HepG2 (cell line): Measurements from ENCODE around the gene SDC4. TPM values are rescaled to one million over a fixed set of nuclear protein-coding genes. Genes with fewer than 3 reads are reported as not detected.
A peak's percentile ranks its signal among the peaks of the same experiment; 100 is the strongest.

Source experiments
- BHLHE40 ChIP-seq: IDR thresholded peaks from 2 replicates; pipeline ENCODE4 v1.6.1; 2011; ENCODE audit warnings: low read length, improper control_type of control experiment
- CTCF ChIP-seq: sonication (generic); formaldehyde crosslinking; IDR thresholded peaks from 2 replicates; pipeline ENCODE4 v1.5.0; 2020; ENCODE audit warnings: mild to moderate bottlenecking, missing genetic modification reagents, moderate library complexity
- ERF ChIP-seq: IDR thresholded peaks from 2 replicates; pipeline ENCODE4 v1.6.1; 2018; ENCODE audit warnings: missing biosample characterization, missing genetic modification reagents
- GABPB1 ChIP-seq: IDR thresholded peaks from 2 replicates; pipeline ENCODE4 v1.6.1; 2016; ENCODE audit warnings: mild to moderate bottlenecking, missing genetic modification reagents, moderate library complexity, missing compliant biosample characterization
- GATAD1 ChIP-seq: IDR thresholded peaks from 2 replicates; pipeline ENCODE4 v1.6.1; 2016; ENCODE audit warnings: missing genetic modification reagents, missing compliant biosample characterization
- MYC ChIP-seq: sonication (generic); formaldehyde crosslinking; IDR thresholded peaks from 2 replicates; pipeline ENCODE4 v1.9.0; 2021; ENCODE audit warnings: missing genetic modification reagents, borderline replicate concordance
- PHB2 ChIP-seq: fragments of 450-650 bp; IDR thresholded peaks from 2 replicates; pipeline ENCODE4 v1.6.1; 2018; ENCODE audit not compliant: partially characterized antibody
- ZBTB34 ChIP-seq: sonication (generic); formaldehyde crosslinking; IDR thresholded peaks from 2 replicates; pipeline ENCODE4 v1.8.0; 2022; ENCODE audit warnings: mild to moderate bottlenecking, missing genetic modification reagents
- ZFP1 ChIP-seq: IDR thresholded peaks from 2 replicates; pipeline ENCODE4 v1.6.1; 2016
- ZNF337 ChIP-seq: sonication (generic); formaldehyde crosslinking; IDR thresholded peaks from 2 replicates; pipeline ENCODE4 v1.5.1; 2020; ENCODE audit warnings: missing genetic modification reagents, low read depth, mild to moderate bottlenecking, borderline replicate concordance
- ZNF780A ChIP-seq: sonication (generic); formaldehyde crosslinking; IDR thresholded peaks from 2 replicates; pipeline ENCODE4 v1.8.0; 2022; ENCODE audit warnings: mild to moderate bottlenecking, missing genetic modification reagents, moderate library complexity
- polyA plus RNA-seq, 8 experiments: library from polyadenylated mRNA; depleted of rRNA in 3 of 8; stranded (reverse) in 7 of 8; unstranded in 1 of 8; fragments of >200 nt; fragmentation: Illumina TruSeq in 4 of 8; extraction: Trizol in 4 of 8; gene quantifications; 2 replicates each; pipeline versions ENCODE4 v1.2.1 to v1.2.3, GENCODE V29; 2011 to 2016; ENCODE audit warnings: low read depth in 4 of 8, missing spikeins in 1 of 8, mixed read lengths in 1 of 8; ENCODE audit not compliant: insufficient read depth in 1 of 8
- total RNA-seq, 5 experiments: library from RNA; depleted of rRNA; stranded (reverse); fragments of >200 nt; fragmentation: Illumina TruSeq; extraction: Trizol; gene quantifications; 2 replicates each; pipeline ENCODE4 v1.2.3, GENCODE V29; 2016; ENCODE audit warnings: low read depth in 1 of 5
- TF ChIP-seq, protein P1 (sequence below): IDR thresholded peaks from 2 replicates; pipeline ENCODE4 v1.6.1; 2016; ENCODE audit warnings: low read depth
- TF ChIP-seq, protein P2 (sequence below): sonication (generic); formaldehyde crosslinking; IDR thresholded peaks from 2 replicates; pipeline ENCODE4 v1.5.1; 2020; ENCODE audit warnings: mild to moderate bottlenecking, missing genetic modification reagents, borderline replicate concordance
- TF ChIP-seq, protein P3 (sequence below): fragments of 450-650 bp; IDR thresholded peaks from 2 replicates; pipeline ENCODE4 v1.6.1; 2017
- TF ChIP-seq, protein P4 (sequence below): IDR thresholded peaks from 2 replicates; pipeline ENCODE4 v1.6.1; 2012; ENCODE audit warnings: low read depth, low read length, improper control_type of control experiment
- TF ChIP-seq, protein P5 (sequence below): IDR thresholded peaks from 2 replicates; pipeline ENCODE4 v1.6.1; 2012; ENCODE audit warnings: inconsistent platforms

The SDC4 gene
- total and polyA plus RNA-seq, 2 of the 13 experiments (the other 11 are each of a cell fraction or from before 2014, with no cell fraction given): 49.0 to 65.1 TPM

DNA sequence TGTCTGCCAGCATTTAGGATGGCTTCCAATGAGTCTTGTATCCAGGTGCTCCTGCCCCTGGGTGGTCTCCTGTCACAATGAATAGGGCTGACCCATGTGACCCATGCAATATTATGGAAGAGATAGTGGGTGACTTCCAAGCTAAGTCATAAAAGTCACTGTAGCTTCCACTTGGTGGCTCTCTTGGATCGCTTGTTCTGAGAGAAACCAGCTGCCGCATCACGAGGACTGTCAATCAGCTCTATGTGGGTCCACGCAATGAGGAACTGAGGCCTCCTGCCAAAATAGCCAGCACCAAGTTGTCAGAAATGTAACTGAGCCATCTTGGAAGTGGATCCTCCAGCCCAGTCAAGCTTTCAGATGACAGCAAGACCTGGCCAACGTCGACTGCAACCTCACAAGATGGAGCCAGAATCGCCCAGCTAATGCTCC lies 25.3 kb downstream of the SDC4 start (continued):
- TF ChIP-seq, protein P1, sequence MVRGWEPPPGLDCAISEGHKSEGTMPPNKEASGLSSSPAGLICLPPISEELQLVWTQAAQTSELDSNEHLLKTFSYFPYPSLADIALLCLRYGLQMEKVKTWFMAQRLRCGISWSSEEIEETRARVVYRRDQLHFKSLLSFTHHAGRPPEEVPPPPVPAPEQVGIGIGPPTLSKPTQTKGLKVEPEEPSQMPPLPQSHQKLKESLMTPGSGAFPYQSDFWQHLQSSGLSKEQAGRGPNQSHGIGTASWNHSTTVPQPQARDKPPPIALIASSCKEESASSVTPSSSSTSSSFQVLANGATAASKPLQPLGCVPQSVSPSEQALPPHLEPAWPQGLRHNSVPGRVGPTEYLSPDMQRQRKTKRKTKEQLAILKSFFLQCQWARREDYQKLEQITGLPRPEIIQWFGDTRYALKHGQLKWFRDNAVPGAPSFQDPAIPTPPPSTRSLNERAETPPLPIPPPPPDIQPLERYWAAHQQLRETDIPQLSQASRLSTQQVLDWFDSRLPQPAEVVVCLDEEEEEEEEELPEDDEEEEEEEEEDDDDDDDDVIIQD: 0 out of 2 replicates have a peak, but pooled peaks have one; percentile 13
- TF ChIP-seq PHB2 (no peak), GABPB1 (CRISPR knock-in tag) (peak; percentile 43; the same call in 1 of the 2 replicates), ZNF780A (CRISPR knock-in tag) (no peak), ZNF337 (CRISPR knock-in tag) (no peak), ZFP1 (CRISPR knock-in tag) (0 out of 2 replicates have a peak, but pooled peaks have one; percentile 33), ZBTB34 (no peak), BHLHE40 (0 out of 2 replicates have a peak, but pooled peaks have one; percentile 41), GATAD1 (CRISPR knock-in tag) (peak; percentile 63; the same call in 1 of the 2 replicates), CTCF (CRISPR knock-in tag) (peak; percentile 99), ERF (CRISPR knock-in tag) (peak; percentile 80; the same call in 1 of the 2 replicates), MYC (CRISPR knock-in tag) (peak; percentile 52; the same call in 1 of the 2 replicates)
- TF ChIP-seq, protein P2, sequence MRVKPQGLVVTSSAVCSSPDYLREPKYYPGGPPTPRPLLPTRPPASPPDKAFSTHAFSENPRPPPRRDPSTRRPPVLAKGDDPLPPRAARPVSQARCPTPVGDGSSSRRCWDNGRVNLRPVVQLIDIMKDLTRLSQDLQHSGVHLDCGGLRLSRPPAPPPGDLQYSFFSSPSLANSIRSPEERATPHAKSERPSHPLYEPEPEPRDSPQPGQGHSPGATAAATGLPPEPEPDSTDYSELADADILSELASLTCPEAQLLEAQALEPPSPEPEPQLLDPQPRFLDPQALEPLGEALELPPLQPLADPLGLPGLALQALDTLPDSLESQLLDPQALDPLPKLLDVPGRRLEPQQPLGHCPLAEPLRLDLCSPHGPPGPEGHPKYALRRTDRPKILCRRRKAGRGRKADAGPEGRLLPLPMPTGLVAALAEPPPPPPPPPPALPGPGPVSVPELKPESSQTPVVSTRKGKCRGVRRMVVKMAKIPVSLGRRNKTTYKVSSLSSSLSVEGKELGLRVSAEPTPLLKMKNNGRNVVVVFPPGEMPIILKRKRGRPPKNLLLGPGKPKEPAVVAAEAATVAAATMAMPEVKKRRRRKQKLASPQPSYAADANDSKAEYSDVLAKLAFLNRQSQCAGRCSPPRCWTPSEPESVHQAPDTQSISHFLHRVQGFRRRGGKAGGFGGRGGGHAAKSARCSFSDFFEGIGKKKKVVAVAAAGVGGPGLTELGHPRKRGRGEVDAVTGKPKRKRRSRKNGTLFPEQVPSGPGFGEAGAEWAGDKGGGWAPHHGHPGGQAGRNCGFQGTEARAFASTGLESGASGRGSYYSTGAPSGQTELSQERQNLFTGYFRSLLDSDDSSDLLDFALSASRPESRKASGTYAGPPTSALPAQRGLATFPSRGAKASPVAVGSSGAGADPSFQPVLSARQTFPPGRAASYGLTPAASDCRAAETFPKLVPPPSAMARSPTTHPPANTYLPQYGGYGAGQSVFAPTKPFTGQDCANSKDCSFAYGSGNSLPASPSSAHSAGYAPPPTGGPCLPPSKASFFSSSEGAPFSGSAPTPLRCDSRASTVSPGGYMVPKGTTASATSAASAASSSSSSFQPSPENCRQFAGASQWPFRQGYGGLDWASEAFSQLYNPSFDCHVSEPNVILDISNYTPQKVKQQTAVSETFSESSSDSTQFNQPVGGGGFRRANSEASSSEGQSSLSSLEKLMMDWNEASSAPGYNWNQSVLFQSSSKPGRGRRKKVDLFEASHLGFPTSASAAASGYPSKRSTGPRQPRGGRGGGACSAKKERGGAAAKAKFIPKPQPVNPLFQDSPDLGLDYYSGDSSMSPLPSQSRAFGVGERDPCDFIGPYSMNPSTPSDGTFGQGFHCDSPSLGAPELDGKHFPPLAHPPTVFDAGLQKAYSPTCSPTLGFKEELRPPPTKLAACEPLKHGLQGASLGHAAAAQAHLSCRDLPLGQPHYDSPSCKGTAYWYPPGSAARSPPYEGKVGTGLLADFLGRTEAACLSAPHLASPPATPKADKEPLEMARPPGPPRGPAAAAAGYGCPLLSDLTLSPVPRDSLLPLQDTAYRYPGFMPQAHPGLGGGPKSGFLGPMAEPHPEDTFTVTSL: no peak
- TF ChIP-seq, protein P3, sequence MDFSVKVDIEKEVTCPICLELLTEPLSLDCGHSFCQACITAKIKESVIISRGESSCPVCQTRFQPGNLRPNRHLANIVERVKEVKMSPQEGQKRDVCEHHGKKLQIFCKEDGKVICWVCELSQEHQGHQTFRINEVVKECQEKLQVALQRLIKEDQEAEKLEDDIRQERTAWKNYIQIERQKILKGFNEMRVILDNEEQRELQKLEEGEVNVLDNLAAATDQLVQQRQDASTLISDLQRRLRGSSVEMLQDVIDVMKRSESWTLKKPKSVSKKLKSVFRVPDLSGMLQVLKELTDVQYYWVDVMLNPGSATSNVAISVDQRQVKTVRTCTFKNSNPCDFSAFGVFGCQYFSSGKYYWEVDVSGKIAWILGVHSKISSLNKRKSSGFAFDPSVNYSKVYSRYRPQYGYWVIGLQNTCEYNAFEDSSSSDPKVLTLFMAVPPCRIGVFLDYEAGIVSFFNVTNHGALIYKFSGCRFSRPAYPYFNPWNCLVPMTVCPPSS: no peak
- TF ChIP-seq, protein P4, sequence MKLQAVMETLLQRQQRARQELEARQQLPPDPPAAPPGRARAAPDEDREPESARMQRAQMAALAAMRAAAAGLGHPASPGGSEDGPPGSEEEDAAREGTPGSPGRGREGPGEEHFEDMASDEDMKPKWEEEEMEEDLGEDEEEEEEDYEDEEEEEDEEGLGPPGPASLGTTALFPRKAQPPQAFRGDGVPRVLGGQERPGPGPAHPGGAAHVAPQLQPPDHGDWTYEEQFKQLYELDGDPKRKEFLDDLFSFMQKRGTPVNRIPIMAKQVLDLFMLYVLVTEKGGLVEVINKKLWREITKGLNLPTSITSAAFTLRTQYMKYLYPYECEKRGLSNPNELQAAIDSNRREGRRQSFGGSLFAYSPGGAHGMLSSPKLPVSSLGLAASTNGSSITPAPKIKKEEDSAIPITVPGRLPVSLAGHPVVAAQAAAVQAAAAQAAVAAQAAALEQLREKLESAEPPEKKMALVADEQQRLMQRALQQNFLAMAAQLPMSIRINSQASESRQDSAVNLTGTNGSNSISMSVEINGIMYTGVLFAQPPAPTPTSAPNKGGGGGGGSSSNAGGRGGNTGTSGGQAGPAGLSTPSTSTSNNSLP: peak; percentile 58; the same call in 1 of the 2 replicates
- TF ChIP-seq, protein P5, sequence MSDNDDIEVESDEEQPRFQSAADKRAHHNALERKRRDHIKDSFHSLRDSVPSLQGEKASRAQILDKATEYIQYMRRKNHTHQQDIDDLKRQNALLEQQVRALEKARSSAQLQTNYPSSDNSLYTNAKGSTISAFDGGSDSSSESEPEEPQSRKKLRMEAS: peak; percentile 33; the same call in 1 of the 2 replicates
